SJSA1 (cell line): ENCODE results near the gene DOCK3. TPM values are rescaled to one million over a fixed set of nuclear protein-coding genes. Genes with fewer than 3 reads are reported as not detected.
A peak's percentile ranks its signal among the peaks of the same experiment; 100 is the strongest.
"Not testable (repeated sequence)": the region's sequence is repeated elsewhere in the genome, so short reads cannot be mapped to it uniquely, and the experiment has no call there.

Experiments used
- DNase-seq, 2 experiments: peaks; one replicate each; pipeline ENCODE4 v3.0.0-alpha.2; 2015 to 2020; ENCODE audit warnings: low spot score in 2 of 2, low read depth in 1 of 2
- H3K27ac ChIP-seq: fragments of 250-450 bp; sonication (Bioruptor Pico); 2 replicates; pipeline ENCODE4 v1.5.1; 2020; ENCODE audit warnings: mild to moderate bottlenecking, moderate library complexity
- H3K27me3 ChIP-seq: fragments of 250-450 bp; sonication (Bioruptor Pico); replicated peaks from 2 replicates; pipeline ENCODE4 v1.5.1; 2020; ENCODE audit warnings: mild to moderate bottlenecking, moderate library complexity
- H3K36me3 ChIP-seq: fragments of 250-450 bp; sonication (Bioruptor Pico); 2 replicates; pipeline ENCODE4 v1.5.1; 2020; ENCODE audit warnings: mild to moderate bottlenecking
- H3K4me1 ChIP-seq: fragments of 250-450 bp; sonication (Bioruptor Pico); replicated peaks from 2 replicates; pipeline ENCODE4 v1.6.1; 2021; ENCODE audit warnings: mild to moderate bottlenecking
- H3K4me3 ChIP-seq: fragments of 250-450 bp; sonication (Bioruptor Pico); 2 replicates; pipeline ENCODE4 v1.5.1; 2020; ENCODE audit warnings: mild to moderate bottlenecking
- H3K9me3 ChIP-seq: fragments of 250-450 bp; sonication (Bioruptor Pico); replicated peaks from 2 replicates; pipeline ENCODE4 v1.5.1; 2020; ENCODE audit warnings: mild to moderate bottlenecking
- total RNA-seq: library from RNA; depleted of rRNA; stranded (reverse); fragments of >200 nt; shearing (Covaris generic); gene quantifications from 2 replicates; pipeline ENCODE4 v1.2.3, GENCODE V29; 2014

DOCK3 gene
- total RNA-seq, 1 experiment from 2014 or later, result 0.29 TPM

- Histone ChIP-seq H3K4me3 (no peak overlapping the region), H3K4me1 (peaks cover 27% of the 10 kb centered on the region), H3K9me3 (no peaks in the 10 kb centered on the region), H3K27me3 (no peaks in the 10 kb centered on the region), H3K36me3 (no peaks in the 10 kb centered on the region), H3K27ac (no peak overlapping the region)
- DNase-seq, result no peak
Measured at GRCh38 chr3:51357856-51358255, 683.1 kb downstream of the DOCK3 start.

DNA sequence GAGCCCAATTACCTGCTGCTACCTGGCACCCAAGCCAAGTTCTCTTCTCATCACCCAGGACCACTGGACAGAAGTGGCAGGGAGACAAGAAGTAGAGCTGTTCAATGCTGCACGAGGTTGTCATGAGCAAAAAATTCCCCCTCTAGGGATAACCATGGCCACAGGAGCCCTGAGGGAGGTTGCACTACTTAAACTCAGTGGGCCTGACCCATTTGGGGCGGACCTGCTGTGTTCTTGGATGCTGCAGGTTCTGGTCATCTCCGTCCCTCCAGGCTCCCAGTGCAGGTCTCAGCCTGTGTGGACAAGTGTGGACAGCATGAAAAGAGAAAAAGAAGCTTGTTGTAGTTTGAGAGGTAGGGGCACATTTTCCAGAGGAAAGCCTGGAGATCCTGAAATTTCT lies 684.3 kb downstream of the DOCK3 start:
- Histone ChIP-seq H3K36me3 (no peaks in the 10 kb centered on the region), H3K9me3 (no peaks in the 10 kb centered on the region), H3K27ac (no peak overlapping the region), H3K4me3 (no peak overlapping the region), H3K27me3 (no peaks in the 10 kb centered on the region), H3K4me1 (peaks cover 16% of the 10 kb centered on the region)
- DNase-seq, result no peak

GRCh38 chr3:51360806-51361205 lies 686.1 kb downstream of the DOCK3 start:
- Histone ChIP-seq H3K4me1 (no peaks in the 10 kb centered on the region), H3K9me3 (no peaks in the 10 kb centered on the region), H3K27ac (no peak overlapping the region), H3K4me3 (no peak overlapping the region), H3K27me3 (no peaks in the 10 kb centered on the region), H3K36me3 (no peaks in the 10 kb centered on the region)
- no peak for DNase-seq

GRCh38 chr3:51361746-51362145 lies 687.0 kb downstream of the DOCK3 start:
- H3K4me3 ChIP-seq, result no peak overlapping the region
- H3K27ac ChIP-seq, result no peak overlapping the region
- no peaks in the 10 kb centered on the region for H3K9me3 ChIP-seq
- no peaks in the 10 kb centered on the region for H3K27me3 ChIP-seq
- no peak for DNase-seq
- no peaks in the 10 kb centered on the region for H3K36me3 ChIP-seq
- no peaks in the 10 kb centered on the region for H3K4me1 ChIP-seq

DNA sequence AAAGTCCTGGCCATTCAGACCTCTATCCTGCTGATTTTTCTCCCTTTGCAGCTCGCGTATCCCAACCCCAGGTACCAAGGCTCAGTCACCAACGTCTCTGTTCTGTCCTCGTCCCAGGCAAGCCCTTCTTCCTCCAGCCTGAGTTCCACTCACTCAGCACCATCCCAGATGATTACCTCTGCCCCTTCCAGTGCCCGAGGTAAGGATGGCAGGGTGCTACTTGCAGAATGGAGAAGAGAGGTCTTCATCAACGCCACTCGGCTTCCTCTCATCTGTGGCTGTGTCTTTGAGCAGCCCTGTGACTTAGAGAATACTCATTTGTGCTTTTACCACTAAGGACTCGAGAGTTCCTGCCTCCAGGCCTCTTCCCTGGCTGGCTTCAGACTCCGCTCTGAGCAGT lies 687.7 kb downstream of the DOCK3 start:
- Histone ChIP-seq H3K9me3 (no peaks in the 10 kb centered on the region), H3K27ac (no peak overlapping the region), H3K36me3 (no peaks in the 10 kb centered on the region), H3K27me3 (no peaks in the 10 kb centered on the region), H3K4me3 (no peak overlapping the region), H3K4me1 (no peaks in the 10 kb centered on the region)
- no peak for DNase-seq

DNA sequence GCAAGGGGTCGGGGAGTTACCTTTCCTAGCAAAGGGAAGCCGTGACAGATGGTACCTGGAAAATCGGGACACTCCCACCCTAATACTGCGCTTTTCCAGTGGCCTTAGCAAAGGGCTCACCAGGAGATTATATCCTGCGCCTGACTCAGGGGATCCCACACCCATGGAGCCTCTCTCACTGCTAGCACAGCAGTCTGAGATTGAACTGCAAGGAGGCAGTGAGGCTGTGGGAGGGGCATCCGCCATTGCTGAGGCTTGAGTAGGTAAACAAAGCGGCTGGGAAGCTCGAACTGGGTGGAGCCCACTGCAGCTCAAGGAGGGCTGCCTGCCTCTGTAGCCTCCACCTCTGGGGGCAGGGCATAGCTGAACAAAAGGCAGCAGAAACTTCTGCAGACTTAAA lies 693.5 kb downstream of the DOCK3 start:
- not testable (repeated sequence) for H3K36me3 ChIP-seq, H3K27ac ChIP-seq, H3K4me1 ChIP-seq, H3K9me3 ChIP-seq, H3K4me3 ChIP-seq, H3K27me3 ChIP-seq, DNase-seq

GRCh38 chr3:51371943-51372557 lies 697.3 kb downstream of the DOCK3 start:
- DNase-seq, result peak; percentile 53
- Histone ChIP-seq H3K9me3 (no peaks in the 10 kb centered on the region), H3K4me1 (no peaks in the 10 kb centered on the region), H3K27ac (no peak overlapping the region), H3K27me3 (no peaks in the 10 kb centered on the region), H3K4me3 (no peak overlapping the region), H3K36me3 (no peaks in the 10 kb centered on the region)

DNA sequence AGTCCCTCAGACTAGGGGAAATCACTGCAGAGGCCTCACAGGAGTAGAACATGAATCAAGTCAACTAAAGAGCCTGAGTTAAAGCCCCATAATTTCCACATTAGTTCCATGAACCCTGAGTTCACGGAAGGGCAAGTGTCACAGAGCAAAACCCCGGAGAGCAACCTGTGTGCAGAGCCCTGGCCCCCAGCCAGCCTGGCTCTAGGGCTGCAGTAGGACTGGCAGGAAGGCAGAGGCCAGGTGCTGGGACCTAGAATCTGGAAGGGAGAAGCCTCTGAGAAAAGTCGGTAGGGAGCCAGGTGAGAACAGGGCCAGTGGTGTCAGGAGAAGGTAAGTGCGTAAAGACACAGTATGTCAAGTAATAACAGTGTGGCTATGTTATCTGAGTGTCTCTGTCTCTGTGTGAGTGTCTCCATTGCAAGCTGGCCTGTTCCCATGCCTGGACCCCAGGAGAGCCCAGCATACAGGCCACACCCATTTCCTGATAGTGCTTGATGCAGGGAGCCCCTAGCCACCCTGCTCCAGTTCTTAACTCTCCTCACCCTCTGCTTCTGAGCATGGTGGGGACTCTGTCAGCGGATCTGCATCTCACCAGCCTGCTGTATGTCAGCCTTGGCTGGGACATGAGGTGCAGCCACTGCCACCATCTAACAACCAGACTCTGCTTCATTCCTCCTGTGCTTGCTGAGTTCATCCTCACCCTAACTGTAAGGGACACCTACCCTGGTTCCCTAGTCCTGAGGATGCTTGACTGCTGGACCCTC lies 699.1 kb downstream of the DOCK3 start:
- no peaks in the 10 kb centered on the region for H3K27me3 ChIP-seq
- no peaks in the 10 kb centered on the region for H3K9me3 ChIP-seq
- H3K4me1 ChIP-seq, result no peaks in the 10 kb centered on the region
- DNase-seq, result no peak
- H3K4me3 ChIP-seq, result no peak overlapping the region
- no peak overlapping the region for H3K27ac ChIP-seq
- H3K36me3 ChIP-seq, result no peaks in the 10 kb centered on the region

DNA sequence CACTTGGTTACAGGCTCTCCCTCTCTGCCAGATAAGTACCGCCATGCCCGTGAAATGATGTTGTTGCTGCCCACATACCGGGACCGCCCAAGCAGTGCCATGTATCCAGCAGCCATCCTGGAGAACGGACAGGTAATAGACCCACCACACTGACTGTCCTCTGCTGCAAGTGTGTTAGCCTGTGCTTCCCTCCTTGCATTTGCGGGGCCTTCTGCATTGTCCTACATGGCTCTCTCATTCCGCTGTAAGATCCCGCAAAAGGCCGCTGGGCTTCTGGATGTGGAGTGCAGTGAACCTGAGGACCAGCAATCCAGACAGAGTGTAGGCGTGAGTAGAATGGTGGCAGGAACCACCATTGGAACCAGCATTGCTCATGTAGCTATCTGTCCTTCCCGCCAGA lies 699.7 kb downstream of the DOCK3 start:
- Histone ChIP-seq H3K4me3 (no peak overlapping the region), H3K9me3 (no peaks in the 10 kb centered on the region), H3K36me3 (no peaks in the 10 kb centered on the region), H3K27me3 (no peaks in the 10 kb centered on the region), H3K4me1 (no peaks in the 10 kb centered on the region), H3K27ac (no peak overlapping the region)
- DNase-seq, result no peak

GRCh38 chr3:51375136-51375535 lies 700.4 kb downstream of the DOCK3 start:
- Histone ChIP-seq H3K4me1 (no peaks in the 10 kb centered on the region), H3K9me3 (no peaks in the 10 kb centered on the region), H3K27me3 (no peaks in the 10 kb centered on the region), H3K4me3 (no peak overlapping the region), H3K36me3 (no peaks in the 10 kb centered on the region), H3K27ac (no peak overlapping the region)
- no peak for DNase-seq

DNA sequence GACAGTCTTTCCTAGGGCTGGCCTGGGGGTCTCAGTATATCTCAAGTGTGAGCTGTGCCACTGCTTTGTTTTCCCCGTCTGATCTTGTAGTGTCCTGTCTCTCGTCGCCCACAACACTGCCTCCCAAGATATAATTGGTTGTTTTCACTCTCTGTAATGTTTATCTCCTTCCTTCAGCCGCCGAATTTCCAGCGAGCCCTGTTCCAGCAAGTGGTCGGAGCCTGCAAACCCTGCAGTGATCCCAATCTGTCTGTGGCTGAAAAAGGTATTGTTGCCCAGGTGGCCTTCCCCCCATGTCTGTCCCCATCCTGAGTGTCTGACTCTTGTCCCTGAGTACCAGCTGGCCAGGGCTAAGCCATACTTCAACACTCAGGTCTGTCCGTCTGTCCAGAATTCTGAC lies 700.8 kb downstream of the DOCK3 start:
- H3K4me3 ChIP-seq, result no peak overlapping the region
- H3K36me3 ChIP-seq, result no peaks in the 10 kb centered on the region
- H3K27me3 ChIP-seq, result no peaks in the 10 kb centered on the region
- DNase-seq, result no peak
- H3K9me3 ChIP-seq, result no peaks in the 10 kb centered on the region
- no peak overlapping the region for H3K27ac ChIP-seq
- H3K4me1 ChIP-seq, result no peaks in the 10 kb centered on the region

GRCh38 chr3:51378065-51378464 lies 703.3 kb downstream of the DOCK3 start:
- no peak overlapping the region for H3K4me3 ChIP-seq
- no peaks in the 10 kb centered on the region for H3K27me3 ChIP-seq
- no peak overlapping the region for H3K27ac ChIP-seq
- H3K36me3 ChIP-seq, result no peaks in the 10 kb centered on the region
- no peak for DNase-seq
- H3K9me3 ChIP-seq, result no peaks in the 10 kb centered on the region
- no peaks in the 10 kb centered on the region for H3K4me1 ChIP-seq

- no peak overlapping the region for H3K4me3 ChIP-seq
- no peaks in the 10 kb centered on the region for H3K36me3 ChIP-seq
- peaks cover 1% of the 10 kb centered on the region for H3K4me1 ChIP-seq
- H3K9me3 ChIP-seq, result no peaks in the 10 kb centered on the region
- no peak overlapping the region for H3K27ac ChIP-seq
- no peak for DNase-seq
- no peaks in the 10 kb centered on the region for H3K27me3 ChIP-seq
Measured at GRCh38 chr3:51378726-51379125, 704.0 kb downstream of the DOCK3 start.

DNA sequence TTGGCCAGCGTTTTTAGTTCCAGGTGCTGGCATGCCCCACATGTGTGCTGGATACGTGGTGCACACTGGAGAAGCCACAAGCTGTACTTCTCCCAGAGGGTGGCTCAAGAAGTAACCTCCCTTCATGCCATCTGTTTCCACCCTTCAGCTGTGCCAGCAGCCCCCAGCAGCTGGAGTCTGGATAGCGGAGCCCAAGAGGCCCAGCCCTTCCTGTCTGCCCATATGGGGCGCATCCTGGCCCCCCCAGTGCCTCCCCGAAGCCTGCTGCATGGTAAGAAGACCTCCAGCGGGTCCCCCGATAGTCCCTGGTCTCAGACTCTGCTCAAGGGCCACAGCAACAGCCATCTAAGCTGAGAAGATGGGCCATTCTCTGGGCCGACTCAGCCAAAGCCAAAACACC lies 704.6 kb downstream of the DOCK3 start:
- Histone ChIP-seq H3K36me3 (peaks cover 2% of the 10 kb centered on the region; the same call in 1 of the 2 replicates), H3K27me3 (no peaks in the 10 kb centered on the region), H3K27ac (no peak overlapping the region), H3K9me3 (no peaks in the 10 kb centered on the region), H3K4me3 (no peak overlapping the region), H3K4me1 (peaks cover 6% of the 10 kb centered on the region)
- peak in 1 of 2 experiments; percentile 19 for DNase-seq
